Activated CD4-positive, alpha-beta memory T cell treated with anti-CD3 and anti-CD28 coated beads for 36 hours (primary cell): ENCODE results near the gene SLC37A4. TPM values are rescaled to one million over a fixed set of nuclear protein-coding genes. Genes with fewer than 3 reads are reported as not detected.

Experiments used
- microRNA-seq: library from miRNA; unstranded; fragments of <30 nt; microRNA quantifications from one replicate; pipeline ENCODE4 v1.2.0, GENCODE V29; 2022; ENCODE audit warnings: borderline number of aligned reads, borderline microRNAs expressed, borderline replicate concordance
- total RNA-seq, 2 experiments: library from RNA; stranded (reverse); gene quantifications; one replicate each; pipeline ENCODE4 v1.2.3, GENCODE V29; 2021

Gene SLC37A4
- total RNA-seq, 2 experiments from 2014 or later = 33.4 to 37.0 TPM

Small RNA genes lying within 50 kb of the gene (microRNA-seq; reads per million reads assigned to microRNA genes)
- not detected for gene MIR3656

Other genes starting within 250 kb of the SLC37A4 start
- 100 to 1,000 TPM; 175 to 180 TPM for gene DDX6, start 239.7 kb downstream of the SLC37A4 start, total RNA-seq
- 10 to 100 TPM; 28.0 to 28.3 TPM for gene CXCR5, start 147.0 kb downstream of the SLC37A4 start, total RNA-seq
- gene BCL9L, start 105.0 kb downstream of the SLC37A4 start, total RNA-seq = 10 to 100 TPM; 28.2 to 31.8 TPM
- gene UPK2, start 74.6 kb downstream of the SLC37A4 start, total RNA-seq = not detected
- gene FOXR1, start 59.1 kb downstream of the SLC37A4 start, total RNA-seq = not detected
- gene CENATAC, start 32.7 kb downstream of the SLC37A4 start, total RNA-seq = 10 to 100 TPM; 21.4 to 22.3 TPM
- gene RPS25, start 12.5 kb downstream of the SLC37A4 start, total RNA-seq = 1,000 to 10,000 TPM; 1,852 to 1,922 TPM
- 10 to 100 TPM; 86.4 to 87.8 TPM for gene TRAPPC4, start 12.1 kb downstream of the SLC37A4 start, total RNA-seq
- 100 to 1,000 TPM; 127 to 136 TPM for gene HYOU1, start 26.3 kb upstream of the SLC37A4 start, total RNA-seq
- gene VPS11, start 36.9 kb upstream of the SLC37A4 start, total RNA-seq = 10 to 100 TPM; 19.2 to 21.1 TPM
- 10 to 100 TPM; 31.2 to 33.8 TPM for gene HMBS, start 54.0 kb upstream of the SLC37A4 start, total RNA-seq
- gene DPAGT1, start 71.0 kb upstream of the SLC37A4 start, total RNA-seq = 10 to 100 TPM; 64.4 to 66.9 TPM
- gene C2CD2L, start 76.5 kb upstream of the SLC37A4 start, total RNA-seq = 10 to 100 TPM; 23.6 to 25.2 TPM
- 10 to 100 TPM; 22.3 to 24.3 TPM for gene HINFP, start 90.7 kb upstream of the SLC37A4 start, total RNA-seq
- not detected for gene ABCG4, start 118.2 kb upstream of the SLC37A4 start, total RNA-seq
- 10 to 100 TPM; 18.4 to 18.7 TPM for gene NLRX1, start 137.8 kb upstream of the SLC37A4 start, total RNA-seq
- under 1 TPM in 1 of 2 experiments, not detected in 1; 0.36 TPM for gene NHERF4, start 154.6 kb upstream of the SLC37A4 start, total RNA-seq
- gene CBL, start 175.5 kb upstream of the SLC37A4 start, total RNA-seq = 10 to 100 TPM; 30.8 to 31.2 TPM